HepG2 (cell line): ENCODE results near the gene EFNA2.

Experiments
- BHLHE40 ChIP-seq: IDR thresholded peaks from 2 replicates; pipeline ENCODE4 v1.6.1; 2011; ENCODE audit warnings: low read length, improper control_type of control experiment
- SRF ChIP-seq: IDR thresholded peaks from 2 replicates; pipeline ENCODE4 v1.6.1; 2011; ENCODE audit warnings: mild to moderate bottlenecking, low read depth, low read length, moderate library complexity
- ZNF207 ChIP-seq: fragments of 450-650 bp; IDR thresholded peaks from 2 replicates; pipeline ENCODE4 v1.6.1; 2016; ENCODE audit warnings: antibody characterized with exemption, borderline replicate concordance

DNA sequence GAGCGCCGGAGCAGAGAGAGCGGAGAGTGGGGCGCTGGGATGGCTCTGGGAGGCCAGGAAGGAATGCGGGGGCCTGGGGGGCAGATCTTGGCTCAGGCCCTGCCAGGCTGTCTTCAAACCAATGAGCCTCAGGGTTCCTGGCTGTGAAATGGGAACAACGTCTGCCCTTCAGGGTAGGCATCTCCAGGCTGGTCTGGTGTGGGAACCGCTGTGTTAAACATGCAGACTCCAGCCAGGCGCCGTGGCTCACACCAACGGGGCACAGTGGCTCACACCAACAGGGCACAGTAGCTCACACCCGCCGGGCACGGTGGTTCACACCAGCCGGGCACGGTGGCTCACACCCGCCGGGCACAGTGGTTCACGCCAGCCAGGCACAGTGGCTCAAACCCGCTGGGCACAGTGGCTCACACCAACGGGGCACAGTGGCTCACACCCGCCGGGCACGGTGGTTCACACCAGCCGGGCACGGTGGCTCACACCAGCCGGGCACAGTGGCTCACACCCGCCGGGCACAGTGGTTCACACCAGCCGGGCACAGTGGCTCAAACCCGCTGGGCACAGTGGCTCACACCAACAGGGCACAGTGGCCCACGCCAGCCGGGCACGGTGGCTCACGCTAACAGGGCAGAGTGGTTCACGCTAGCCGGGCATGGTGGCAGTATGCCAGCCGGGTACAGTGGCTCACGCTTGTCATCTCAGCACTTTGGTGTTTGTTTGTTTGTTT, 40.1 kb downstream of the EFNA2 start:
- TF ChIP-seq SRF (no peak), ZNF207 (no peak), BHLHE40 (no peak)
